H9 (cell line): Measurements from ENCODE around the gene DOCK11. TPM values are rescaled to one million over a fixed set of nuclear protein-coding genes. Genes with fewer than 3 reads are reported as not detected.

Source experiments
- DNase-seq: peaks from one replicate; pipeline ENCODE4 v3.0.0-alpha.2; 2017
- H2AFZ ChIP-seq: one replicate; pipeline ENCODE4 v1.6.1; 2013; ENCODE audit warnings: mild to moderate bottlenecking, low read length, control low read depth, moderate library complexity
- H2AK5ac ChIP-seq: 2 replicates; pipeline ENCODE4 v1.6.1; 2013; ENCODE audit warnings: low read length, control low read depth, mixed read lengths; ENCODE audit not compliant: insufficient read length
- H2BK120ac ChIP-seq: one replicate; pipeline ENCODE4 v1.6.1; 2013; ENCODE audit warnings: low read depth, mild to moderate bottlenecking, low read length, control low read depth, inconsistent platforms; ENCODE audit not compliant: poor library complexity, severe bottlenecking
- H2BK12ac ChIP-seq: 2 replicates; pipeline ENCODE4 v1.6.1; 2013; ENCODE audit warnings: low read length, control low read depth, mixed read lengths, low read depth; ENCODE audit not compliant: insufficient read length
- H2BK15ac ChIP-seq: 2 replicates; pipeline ENCODE4 v1.6.1; 2013; ENCODE audit warnings: low read depth, low read length, control low read depth
- H2BK20ac ChIP-seq: one replicate; pipeline ENCODE4 v1.6.1; 2013; ENCODE audit warnings: low read depth, mild to moderate bottlenecking, low read length, control low read depth, inconsistent platforms; ENCODE audit not compliant: poor library complexity, severe bottlenecking
- H2BK5ac ChIP-seq: 2 replicates; pipeline ENCODE4 v1.6.1; 2013; ENCODE audit warnings: low read length, control low read depth, mixed read lengths; ENCODE audit not compliant: insufficient read length
- H3K14ac ChIP-seq: 2 replicates; pipeline ENCODE4 v1.6.1; 2013; ENCODE audit warnings: low read length, control low read depth; ENCODE audit not compliant: insufficient read depth
- H3K18ac ChIP-seq: 2 replicates; pipeline ENCODE4 v1.6.1; 2013; ENCODE audit warnings: low read depth, mild to moderate bottlenecking, mixed read lengths, low read length, control low read depth; ENCODE audit not compliant: insufficient read length
- H3K23ac ChIP-seq: 2 replicates; pipeline ENCODE4 v1.6.1; 2013; ENCODE audit warnings: low read length, control low read depth, mixed read lengths, low read depth; ENCODE audit not compliant: insufficient read length
- H3K23me2 ChIP-seq: 2 replicates; pipeline ENCODE4 v1.6.1; 2013; ENCODE audit warnings: low read depth, mild to moderate bottlenecking, mixed read lengths, low read length, control low read depth; ENCODE audit not compliant: insufficient read length, poor library complexity, severe bottlenecking
- H3K27ac ChIP-seq: 2 replicates; pipeline ENCODE4 v1.5.1; 2013; ENCODE audit warnings: low read length, control low read depth, mixed read lengths, low read depth; ENCODE audit not compliant: insufficient read length
- H3K27me3 ChIP-seq: 2 replicates; pipeline ENCODE4 v1.6.1; 2013; ENCODE audit warnings: low read length, control low read depth, inconsistent platforms; ENCODE audit not compliant: insufficient read depth
- H3K4ac ChIP-seq: 2 replicates; pipeline ENCODE4 v1.6.1; 2013; ENCODE audit warnings: low read depth, mild to moderate bottlenecking, control low read depth, inconsistent platforms, low read length, moderate library complexity
- H3K4me1 ChIP-seq: 2 replicates; pipeline ENCODE4 v1.6.1; 2013; ENCODE audit warnings: low read length, control low read depth, inconsistent platforms; ENCODE audit not compliant: insufficient read depth
- H3K4me2 ChIP-seq: 2 replicates; pipeline ENCODE4 v1.6.1; 2013; ENCODE audit warnings: low read length, control low read depth, mixed read lengths; ENCODE audit not compliant: insufficient read length, insufficient read depth
- H3K56ac ChIP-seq: 2 replicates; pipeline ENCODE4 v1.6.1; 2013; ENCODE audit warnings: low read depth, mild to moderate bottlenecking, mixed read lengths, low read length, control low read depth; ENCODE audit not compliant: insufficient read length
- H3K79me1 ChIP-seq: 2 replicates; pipeline ENCODE4 v1.6.1; 2013; ENCODE audit warnings: low read depth, mild to moderate bottlenecking, moderate library complexity, low read length, control low read depth, inconsistent platforms; ENCODE audit not compliant: insufficient read depth, poor library complexity, severe bottlenecking
- H3K79me2 ChIP-seq: 2 replicates; pipeline ENCODE4 v1.6.1; 2013; ENCODE audit warnings: low read length, control low read depth, inconsistent platforms; ENCODE audit not compliant: insufficient read depth
- H3K9ac ChIP-seq: 2 replicates; pipeline ENCODE4 v1.6.1; 2013; ENCODE audit warnings: low read length, control low read depth, mixed read lengths; ENCODE audit not compliant: insufficient read length; ENCODE audit errors: extremely low read depth
- H3K9me3 ChIP-seq: one replicate; pipeline ENCODE4 v1.6.1; 2013; ENCODE audit warnings: low read depth, low read length, inconsistent platforms; ENCODE audit not compliant: control insufficient read depth
- H3T11ph ChIP-seq: one replicate; pipeline ENCODE4 v1.6.1; 2013; ENCODE audit warnings: mild to moderate bottlenecking, low read length, control low read depth, inconsistent platforms
- H4K20me1 ChIP-seq: one replicate; pipeline ENCODE4 v1.6.1; 2013; ENCODE audit not compliant: control insufficient read depth, insufficient read length, insufficient read depth
- H4K5ac ChIP-seq: 2 replicates; pipeline ENCODE4 v1.6.1; 2013; ENCODE audit warnings: low read depth, mild to moderate bottlenecking, mixed read lengths, low read length, control low read depth; ENCODE audit not compliant: insufficient read length
- H4K8ac ChIP-seq: replicated peaks from 2 replicates; pipeline ENCODE4 v1.6.1; 2013; ENCODE audit warnings: low read length, control low read depth, mixed read lengths, low read depth; ENCODE audit not compliant: insufficient read length
- H4K91ac ChIP-seq: 2 replicates; pipeline ENCODE4 v1.6.1; 2013; ENCODE audit warnings: low read depth, mild to moderate bottlenecking, moderate library complexity, mixed read lengths, low read length, control low read depth; ENCODE audit not compliant: insufficient read length
- H3K27ac Mint-ChIP-seq, 3 experiments: 2 replicates in 2 of 3; 3 replicates in 1 of 3; pipeline ENCODE4 v1.8.0; 2020 to 2021; ENCODE audit warnings: mixed read lengths in 3 of 3, mild to moderate bottlenecking in 1 of 3, moderate library complexity in 1 of 3
- H3K27me3 Mint-ChIP-seq: 2 replicates; pipeline ENCODE4 v1.8.0; 2021; ENCODE audit warnings: low read depth, mild to moderate bottlenecking, moderate library complexity, mixed read lengths
- H3K36me3 Mint-ChIP-seq, 3 experiments: 2 replicates in 2 of 3; 3 replicates in 1 of 3; pipeline ENCODE4 v1.8.0; 2020 to 2021; ENCODE audit warnings: low read depth in 3 of 3, mixed read lengths in 3 of 3; ENCODE audit not compliant: insufficient read depth in 1 of 3
- H3K4me1 Mint-ChIP-seq, 2 experiments: 2 replicates each; pipeline ENCODE4 v1.8.0; 2020; ENCODE audit warnings: mixed read lengths in 2 of 2
- H3K4me3 Mint-ChIP-seq, 2 experiments: 2 replicates in 1 of 2; 3 replicates in 1 of 2; pipeline ENCODE4 v1.8.0; 2020 to 2021; ENCODE audit warnings: mild to moderate bottlenecking in 2 of 2, mixed read lengths in 2 of 2, moderate library complexity in 1 of 2
- H3K9me3 Mint-ChIP-seq, 2 experiments: 2 replicates in 1 of 2; 3 replicates in 1 of 2; pipeline ENCODE4 v1.8.0; 2020; ENCODE audit warnings: mild to moderate bottlenecking in 2 of 2, mixed read lengths in 2 of 2, moderate library complexity in 1 of 2
- WGBS: extraction: QIAGEN DNeasy Blood & Tissue Kit; methylation state at CpG from one replicate; pipeline ENCODE4 v1.1.7; 2013; ENCODE audit warnings: missing lambda C conversion rate, low lambda C conversion rate, mixed read lengths; ENCODE audit not compliant: insufficient read length; ENCODE audit errors: extremely low coverage; 5-methylcytosine and 5-hydroxymethylcytosine counted together
- total RNA-seq: library from RNA; stranded (reverse); gene quantifications from 2 replicates; pipeline ENCODE4 v1.2.1, GENCODE V29; 2021
- TF ChIP-seq, protein P1 (sequence below): fragments of 200-600 bp; sonication (generic); conservative IDR thresholded peaks from 3 replicates; pipeline ENCODE4 v1.8.0; 2021; ENCODE audit warnings: antibody characterized with exemption, mild to moderate bottlenecking

Gene DOCK11
- total RNA-seq, 1 experiment from 2014 or later: 6.2 TPM

DNA sequence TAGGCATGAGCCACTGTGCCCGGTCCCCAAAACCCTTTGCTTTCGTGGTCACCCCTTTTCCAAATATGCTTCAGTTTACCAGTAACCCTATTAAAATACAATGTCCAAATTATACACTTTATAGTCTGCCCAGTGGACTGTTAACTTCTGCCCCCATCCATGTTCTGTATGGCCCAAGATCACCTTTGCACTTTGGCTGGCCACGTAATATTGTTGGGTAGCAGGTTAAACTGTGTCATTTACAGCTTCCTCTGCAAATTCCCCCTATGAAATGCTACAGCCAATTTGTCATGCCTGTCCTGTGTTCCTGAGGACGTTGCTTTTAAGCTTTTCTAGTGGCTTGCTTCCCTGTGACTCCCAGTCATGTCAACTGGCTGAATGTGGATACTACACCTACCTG, 130.7 kb downstream of the DOCK11 start:
- no peak overlapping the region for H2BK5ac ChIP-seq
- H4K91ac ChIP-seq: no peak overlapping the region
- no peak overlapping the region for H4K5ac ChIP-seq
- no peak overlapping the region for H2BK120ac ChIP-seq
- Mint-ChIP-seq H3K36me3 (peaks cover 0 to 5% (median under 1%) of the 10 kb centered on the region in 3 experiments; a peak in 1 of 7 replicates), H3K27me3 (no peaks in the 10 kb centered on the region), H3K27ac (no peak overlapping the region), H3K9me3 (peaks cover 0 to 30% of the 10 kb centered on the region in 2 experiments; a peak in 2 of 5 replicates), H3K4me1 (no peaks in the 10 kb centered on the region), H3K4me3 (no peak overlapping the region)
- no peak overlapping the region for H3K18ac ChIP-seq
- TF ChIP-seq, protein P1, sequence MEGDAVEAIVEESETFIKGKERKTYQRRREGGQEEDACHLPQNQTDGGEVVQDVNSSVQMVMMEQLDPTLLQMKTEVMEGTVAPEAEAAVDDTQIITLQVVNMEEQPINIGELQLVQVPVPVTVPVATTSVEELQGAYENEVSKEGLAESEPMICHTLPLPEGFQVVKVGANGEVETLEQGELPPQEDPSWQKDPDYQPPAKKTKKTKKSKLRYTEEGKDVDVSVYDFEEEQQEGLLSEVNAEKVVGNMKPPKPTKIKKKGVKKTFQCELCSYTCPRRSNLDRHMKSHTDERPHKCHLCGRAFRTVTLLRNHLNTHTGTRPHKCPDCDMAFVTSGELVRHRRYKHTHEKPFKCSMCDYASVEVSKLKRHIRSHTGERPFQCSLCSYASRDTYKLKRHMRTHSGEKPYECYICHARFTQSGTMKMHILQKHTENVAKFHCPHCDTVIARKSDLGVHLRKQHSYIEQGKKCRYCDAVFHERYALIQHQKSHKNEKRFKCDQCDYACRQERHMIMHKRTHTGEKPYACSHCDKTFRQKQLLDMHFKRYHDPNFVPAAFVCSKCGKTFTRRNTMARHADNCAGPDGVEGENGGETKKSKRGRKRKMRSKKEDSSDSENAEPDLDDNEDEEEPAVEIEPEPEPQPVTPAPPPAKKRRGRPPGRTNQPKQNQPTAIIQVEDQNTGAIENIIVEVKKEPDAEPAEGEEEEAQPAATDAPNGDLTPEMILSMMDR: no peak
- no peak overlapping the region for H4K8ac ChIP-seq
- no peak overlapping the region for H2AK5ac ChIP-seq
- no peak overlapping the region for H3K27ac ChIP-seq
- no peak overlapping the region for H3K23ac ChIP-seq
- no peaks in the 10 kb centered on the region for H3K27me3 ChIP-seq
- no CpG with 5 or more reads among the region's 4 CpGs for WGBS
- no peaks in the 10 kb centered on the region for H3K79me1 ChIP-seq
- H3K79me2 ChIP-seq: no peaks in the 10 kb centered on the region
- H3K4ac ChIP-seq: no peak overlapping the region
- H4K20me1 ChIP-seq: no peaks in the 10 kb centered on the region
- DNase-seq: no peak
- H3K14ac ChIP-seq: no peak overlapping the region
- H3K56ac ChIP-seq: no peak overlapping the region
- H3T11ph ChIP-seq: no peak overlapping the region
- no peak overlapping the region for H3K4me2 ChIP-seq
- no peak overlapping the region for H3K9ac ChIP-seq
- H3K4me1 ChIP-seq: no peaks in the 10 kb centered on the region
- H3K23me2 ChIP-seq: no peaks in the 10 kb centered on the region
- no peak overlapping the region for H2BK15ac ChIP-seq
- no peak overlapping the region for H2BK12ac ChIP-seq
- H3K9me3 ChIP-seq: peaks cover 16% of the 10 kb centered on the region
- no peak overlapping the region for H2BK20ac ChIP-seq
- H2AFZ ChIP-seq: no peak overlapping the region
